Measurements from ENCODE around the gene CPNE6.

CPNE6 gene

DNA sequence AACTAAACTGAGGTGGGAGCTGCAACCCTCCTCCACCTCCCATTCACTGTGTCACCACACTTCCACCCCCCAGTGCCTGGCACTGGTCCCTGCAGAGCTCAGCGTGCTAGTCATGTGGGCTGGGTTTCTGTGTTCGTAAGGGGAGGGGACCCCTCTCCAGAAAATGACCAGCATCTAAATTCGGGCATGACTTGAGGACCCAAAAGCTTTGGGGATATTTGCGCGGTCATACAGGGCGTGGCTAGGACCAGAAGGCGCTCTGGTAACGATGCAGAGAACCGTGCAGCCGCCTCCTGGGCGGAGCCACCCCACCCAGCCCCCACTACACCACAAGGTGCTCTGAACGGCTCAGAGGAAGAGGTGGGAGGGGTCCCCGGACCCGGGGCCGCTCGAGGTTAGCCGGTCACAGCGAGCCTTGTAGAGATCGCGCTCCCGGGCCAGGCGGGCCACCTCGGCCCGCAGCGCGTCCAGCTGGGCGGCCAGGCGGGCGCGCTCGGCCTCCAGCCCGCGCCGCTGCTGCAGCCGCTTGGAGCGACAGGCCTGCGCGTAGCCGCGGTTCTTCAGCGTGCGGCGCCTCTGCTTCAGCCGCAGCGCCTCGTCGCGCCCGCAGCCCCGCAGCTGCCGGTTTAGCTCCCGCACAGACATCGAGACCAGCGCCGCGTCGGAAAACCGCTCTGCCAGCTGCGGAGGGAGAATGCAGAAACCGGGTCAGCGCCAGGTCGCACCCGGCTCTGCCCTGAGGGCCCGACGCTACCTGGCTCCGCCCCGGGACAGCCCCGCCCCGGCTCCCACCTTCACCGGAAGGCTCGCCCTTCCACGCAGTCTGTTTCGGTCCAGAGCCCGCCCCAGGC lies 9.8 kb downstream of the CPNE6 start (continued):
- TF ChIP-seq, protein P1, sequence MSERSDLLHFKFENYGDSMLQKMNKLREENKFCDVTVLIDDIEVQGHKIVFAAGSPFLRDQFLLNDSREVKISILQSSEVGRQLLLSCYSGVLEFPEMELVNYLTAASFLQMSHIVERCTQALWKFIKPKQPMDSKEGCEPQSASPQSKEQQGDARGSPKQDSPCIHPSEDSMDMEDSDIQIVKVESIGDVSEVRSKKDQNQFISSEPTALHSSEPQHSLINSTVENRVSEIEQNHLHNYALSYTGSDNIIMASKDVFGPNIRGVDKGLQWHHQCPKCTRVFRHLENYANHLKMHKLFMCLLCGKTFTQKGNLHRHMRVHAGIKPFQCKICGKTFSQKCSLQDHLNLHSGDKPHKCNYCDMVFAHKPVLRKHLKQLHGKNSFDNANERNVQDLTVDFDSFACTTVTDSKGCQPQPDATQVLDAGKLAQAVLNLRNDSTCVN (tag by site-specific recombination; optimal IDR thresholded peaks at IDR 0.05) = peak; percentile 83
- TF ChIP-seq ZNF561 (tag by site-specific recombination; IDR thresholded peaks at IDR 0.05; ENCODE audit: borderline replicate concordance) (0 out of 2 replicates have a peak, but pooled peaks have one; percentile 60), ZNF600 (tag by site-specific recombination; IDR thresholded peaks at IDR 0.05) (peak; percentile 50; the same call in 1 of the 2 replicates), EGR2 (tag by site-specific recombination; IDR thresholded peaks at IDR 0.05; ENCODE audit: low read depth) (0 out of 2 replicates have a peak, but pooled peaks have one; percentile 11), BCL11A (tag by site-specific recombination; IDR thresholded peaks at IDR 0.05; ENCODE audit: low read depth) (no peak), GLIS2 (tag by site-specific recombination; IDR thresholded peaks at IDR 0.05) (peak; percentile 47; the same call in 1 of the 2 replicates), KLF10 (tag by site-specific recombination; IDR thresholded peaks at IDR 0.05) (no peak), ZNF335 (tag by site-specific recombination; conservative IDR thresholded peaks at IDR 0.05) (peak; percentile 58), ZNF133 (tag by site-specific recombination; IDR thresholded peaks at IDR 0.05) (no peak), ZBTB20 (tag by site-specific recombination; IDR thresholded peaks at IDR 0.05) (peak; percentile 35; the same call in 1 of the 2 replicates), ZNF404 (tag by site-specific recombination; IDR thresholded peaks at IDR 0.05) (no peak), ZBTB8A (tag by site-specific recombination; IDR thresholded peaks at IDR 0.05) (peak; percentile 27; the same call in 1 of the 2 replicates), TCF7L2 (IDR thresholded peaks at IDR 0.05; ENCODE audit: borderline replicate concordance, low read depth, low read length) (no peak), ZNF302 (tag by site-specific recombination; IDR thresholded peaks at IDR 0.05; ENCODE audit: low read depth) (no peak), KLF1 (tag by site-specific recombination; IDR thresholded peaks at IDR 0.05) (peak; percentile 82), SALL2 (tag by site-specific recombination; IDR thresholded peaks at IDR 0.05; ENCODE audit: borderline replicate concordance) (no peak)
- TF ChIP-seq, protein P2, sequence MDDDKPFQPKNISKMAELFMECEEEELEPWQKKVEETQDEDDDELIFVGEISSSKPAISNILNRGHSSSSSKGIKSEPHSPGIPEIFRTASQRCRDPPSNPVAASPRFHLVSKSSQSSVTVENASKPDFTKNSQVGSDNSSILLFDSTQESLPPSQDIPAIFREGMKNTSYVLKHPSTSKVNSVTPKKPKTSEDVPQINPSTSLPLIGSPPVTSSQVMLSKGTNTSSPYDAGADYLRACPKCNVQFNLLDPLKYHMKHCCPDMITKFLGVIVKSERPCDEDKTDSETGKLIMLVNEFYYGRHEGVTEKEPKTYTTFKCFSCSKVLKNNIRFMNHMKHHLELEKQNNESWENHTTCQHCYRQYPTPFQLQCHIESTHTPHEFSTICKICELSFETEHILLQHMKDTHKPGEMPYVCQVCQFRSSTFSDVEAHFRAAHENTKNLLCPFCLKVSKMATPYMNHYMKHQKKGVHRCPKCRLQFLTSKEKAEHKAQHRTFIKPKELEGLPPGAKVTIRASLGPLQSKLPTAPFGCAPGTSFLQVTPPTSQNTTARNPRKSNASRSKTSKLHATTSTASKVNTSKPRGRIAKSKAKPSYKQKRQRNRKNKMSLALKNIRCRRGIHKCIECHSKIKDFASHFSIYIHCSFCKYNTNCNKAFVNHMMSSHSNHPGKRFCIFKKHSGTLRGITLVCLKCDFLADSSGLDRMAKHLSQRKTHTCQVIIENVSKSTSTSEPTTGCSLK (tag by site-specific recombination; IDR thresholded peaks at IDR 0.05) = no peak
- TF ChIP-seq, protein P3, sequence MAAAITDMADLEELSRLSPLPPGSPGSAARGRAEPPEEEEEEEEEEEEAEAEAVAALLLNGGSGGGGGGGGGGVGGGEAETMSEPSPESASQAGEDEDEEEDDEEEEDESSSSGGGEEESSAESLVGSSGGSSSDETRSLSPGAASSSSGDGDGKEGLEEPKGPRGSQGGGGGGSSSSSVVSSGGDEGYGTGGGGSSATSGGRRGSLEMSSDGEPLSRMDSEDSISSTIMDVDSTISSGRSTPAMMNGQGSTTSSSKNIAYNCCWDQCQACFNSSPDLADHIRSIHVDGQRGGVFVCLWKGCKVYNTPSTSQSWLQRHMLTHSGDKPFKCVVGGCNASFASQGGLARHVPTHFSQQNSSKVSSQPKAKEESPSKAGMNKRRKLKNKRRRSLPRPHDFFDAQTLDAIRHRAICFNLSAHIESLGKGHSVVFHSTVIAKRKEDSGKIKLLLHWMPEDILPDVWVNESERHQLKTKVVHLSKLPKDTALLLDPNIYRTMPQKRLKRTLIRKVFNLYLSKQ (tag by site-specific recombination; IDR thresholded peaks at IDR 0.05; ENCODE audit: borderline replicate concordance) = no peak
- TF ChIP-seq, protein P4, sequence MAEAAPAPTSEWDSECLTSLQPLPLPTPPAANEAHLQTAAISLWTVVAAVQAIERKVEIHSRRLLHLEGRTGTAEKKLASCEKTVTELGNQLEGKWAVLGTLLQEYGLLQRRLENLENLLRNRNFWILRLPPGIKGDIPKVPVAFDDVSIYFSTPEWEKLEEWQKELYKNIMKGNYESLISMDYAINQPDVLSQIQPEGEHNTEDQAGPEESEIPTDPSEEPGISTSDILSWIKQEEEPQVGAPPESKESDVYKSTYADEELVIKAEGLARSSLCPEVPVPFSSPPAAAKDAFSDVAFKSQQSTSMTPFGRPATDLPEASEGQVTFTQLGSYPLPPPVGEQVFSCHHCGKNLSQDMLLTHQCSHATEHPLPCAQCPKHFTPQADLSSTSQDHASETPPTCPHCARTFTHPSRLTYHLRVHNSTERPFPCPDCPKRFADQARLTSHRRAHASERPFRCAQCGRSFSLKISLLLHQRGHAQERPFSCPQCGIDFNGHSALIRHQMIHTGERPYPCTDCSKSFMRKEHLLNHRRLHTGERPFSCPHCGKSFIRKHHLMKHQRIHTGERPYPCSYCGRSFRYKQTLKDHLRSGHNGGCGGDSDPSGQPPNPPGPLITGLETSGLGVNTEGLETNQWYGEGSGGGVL (tag by site-specific recombination; IDR thresholded peaks at IDR 0.05) = peak; percentile 71
- TF ChIP-seq, protein P5, sequence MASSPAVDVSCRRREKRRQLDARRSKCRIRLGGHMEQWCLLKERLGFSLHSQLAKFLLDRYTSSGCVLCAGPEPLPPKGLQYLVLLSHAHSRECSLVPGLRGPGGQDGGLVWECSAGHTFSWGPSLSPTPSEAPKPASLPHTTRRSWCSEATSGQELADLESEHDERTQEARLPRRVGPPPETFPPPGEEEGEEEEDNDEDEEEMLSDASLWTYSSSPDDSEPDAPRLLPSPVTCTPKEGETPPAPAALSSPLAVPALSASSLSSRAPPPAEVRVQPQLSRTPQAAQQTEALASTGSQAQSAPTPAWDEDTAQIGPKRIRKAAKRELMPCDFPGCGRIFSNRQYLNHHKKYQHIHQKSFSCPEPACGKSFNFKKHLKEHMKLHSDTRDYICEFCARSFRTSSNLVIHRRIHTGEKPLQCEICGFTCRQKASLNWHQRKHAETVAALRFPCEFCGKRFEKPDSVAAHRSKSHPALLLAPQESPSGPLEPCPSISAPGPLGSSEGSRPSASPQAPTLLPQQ (tag by site-specific recombination; IDR thresholded peaks at IDR 0.05) = no peak
- TF ChIP-seq, protein P6, sequence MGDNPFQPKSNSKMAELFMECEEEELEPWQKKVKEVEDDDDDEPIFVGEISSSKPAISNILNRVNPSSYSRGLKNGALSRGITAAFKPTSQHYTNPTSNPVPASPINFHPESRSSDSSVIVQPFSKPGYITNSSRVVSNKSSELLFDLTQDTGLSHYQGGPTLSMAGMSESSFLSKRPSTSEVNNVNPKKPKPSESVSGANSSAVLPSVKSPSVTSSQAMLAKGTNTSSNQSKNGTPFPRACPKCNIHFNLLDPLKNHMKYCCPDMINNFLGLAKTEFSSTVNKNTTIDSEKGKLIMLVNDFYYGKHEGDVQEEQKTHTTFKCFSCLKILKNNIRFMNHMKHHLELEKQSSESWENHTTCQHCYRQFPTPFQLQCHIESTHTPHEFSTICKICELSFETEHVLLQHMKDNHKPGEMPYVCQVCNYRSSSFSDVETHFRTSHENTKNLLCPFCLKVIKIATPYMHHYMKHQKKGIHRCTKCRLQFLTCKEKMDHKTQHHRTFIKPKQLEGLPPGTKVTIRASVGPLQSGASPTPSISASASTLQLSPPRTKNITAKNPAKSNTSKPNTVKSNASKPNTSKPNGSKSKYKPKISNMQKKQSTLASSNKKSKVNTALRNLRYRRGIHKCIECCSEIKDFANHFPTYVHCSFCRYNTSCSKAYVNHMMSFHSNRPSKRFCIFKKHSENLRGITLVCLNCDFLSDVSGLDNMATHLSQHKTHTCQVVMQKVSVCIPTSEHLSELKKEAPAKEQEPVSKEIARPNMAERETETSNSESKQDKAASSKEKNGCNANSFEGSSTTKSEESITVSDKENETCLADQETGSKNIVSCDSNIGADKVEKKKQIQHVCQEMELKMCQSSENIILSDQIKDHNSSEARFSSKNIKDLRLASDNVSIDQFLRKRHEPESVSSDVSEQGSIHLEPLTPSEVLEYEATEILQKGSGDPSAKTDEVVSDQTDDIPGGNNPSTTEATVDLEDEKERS (tag by site-specific recombination; IDR thresholded peaks at IDR 0.05) = no peak

All from HEK293 (cell line).